ENCODE data around the gene GALNT17.

GALNT17 gene

GRCh38 chr7:71281261-71281660 lies 149.3 kb downstream of the GALNT17 start:
- no peak for DNase-seq (ENCODE audit: low read depth in 2 of 3, low spot score in 1 of 3)

GRCh38 chr7:71283802-71284201 lies 151.9 kb downstream of the GALNT17 start:
- no peak for DNase-seq (ENCODE audit: low read depth in 2 of 3, low spot score in 1 of 3)

GRCh38 chr7:71285571-71286145 lies 153.7 kb downstream of the GALNT17 start:
- DNase-seq (ENCODE audit: low read depth in 2 of 3, low spot score in 1 of 3), result no peak

GRCh38 chr7:71286336-71286735 lies 154.4 kb downstream of the GALNT17 start:
- DNase-seq (ENCODE audit: low read depth in 2 of 3, low spot score in 1 of 3), result no peak

- no peak for DNase-seq (ENCODE audit: low read depth in 2 of 3, low spot score in 1 of 3)
Observed at GRCh38 chr7:71286924-71287323, 155.0 kb downstream of the GALNT17 start.

GRCh38 chr7:71290452-71290851 lies 158.5 kb downstream of the GALNT17 start:
- DNase-seq (ENCODE audit: low read depth in 2 of 3, low spot score in 1 of 3), result no peak

- no peak for DNase-seq (ENCODE audit: low read depth in 2 of 3, low spot score in 1 of 3)
Observed at GRCh38 chr7:71298378-71298777, 166.4 kb downstream of the GALNT17 start.

GRCh38 chr7:71300086-71300485 lies 168.1 kb downstream of the GALNT17 start:
- no peak for DNase-seq (ENCODE audit: low read depth in 2 of 3, low spot score in 1 of 3)

GRCh38 chr7:71300603-71301002 lies 168.7 kb downstream of the GALNT17 start:
- no peak for DNase-seq (ENCODE audit: low read depth in 2 of 3, low spot score in 1 of 3)

GRCh38 chr7:71301167-71301566 lies 169.2 kb downstream of the GALNT17 start:
- DNase-seq (ENCODE audit: low read depth in 2 of 3, low spot score in 1 of 3), result no peak

- no peak for DNase-seq (ENCODE audit: low read depth in 2 of 3, low spot score in 1 of 3)
Observed at GRCh38 chr7:71303566-71303965, 171.6 kb downstream of the GALNT17 start.

- DNase-seq (ENCODE audit: low read depth in 2 of 3, low spot score in 1 of 3), result no peak
Observed at GRCh38 chr7:71308096-71308495, 176.2 kb downstream of the GALNT17 start.

GRCh38 chr7:71311576-71311975 lies 179.6 kb downstream of the GALNT17 start:
- DNase-seq (ENCODE audit: low read depth in 2 of 3, low spot score in 1 of 3), result no peak

GRCh38 chr7:71312755-71313490 lies 181.0 kb downstream of the GALNT17 start:
- DNase-seq (ENCODE audit: low read depth in 2 of 3, low spot score in 1 of 3), result no peak

- no peak for DNase-seq (ENCODE audit: low read depth in 2 of 3, low spot score in 1 of 3)
Observed at GRCh38 chr7:71313553-71313952, 181.6 kb downstream of the GALNT17 start.

- no peak for DNase-seq (ENCODE audit: low read depth in 2 of 3, low spot score in 1 of 3)
Observed at GRCh38 chr7:71320916-71321315, 189.0 kb downstream of the GALNT17 start.

GRCh38 chr7:71322201-71322600 lies 190.3 kb downstream of the GALNT17 start:
- DNase-seq (ENCODE audit: low read depth in 2 of 3, low spot score in 1 of 3), result no peak

- DNase-seq (ENCODE audit: low read depth in 2 of 3, low spot score in 1 of 3), result no peak
Observed at GRCh38 chr7:71323726-71324125, 191.8 kb downstream of the GALNT17 start.

- DNase-seq (ENCODE audit: low read depth in 2 of 3, low spot score in 1 of 3), result no peak
Observed at GRCh38 chr7:71325151-71325550, 193.2 kb downstream of the GALNT17 start.

- no peak for DNase-seq (ENCODE audit: low read depth in 2 of 3, low spot score in 1 of 3)
Observed at GRCh38 chr7:71326595-71326994, 194.7 kb downstream of the GALNT17 start.

GRCh38 chr7:71327946-71328345 lies 196.0 kb downstream of the GALNT17 start:
- DNase-seq (ENCODE audit: low read depth in 2 of 3, low spot score in 1 of 3), result no peak

GRCh38 chr7:71329030-71329660 lies 197.2 kb downstream of the GALNT17 start:
- no peak for DNase-seq (ENCODE audit: low read depth in 2 of 3, low spot score in 1 of 3)
